Adrenal gland (tissue), 5 donors: ENCODE results near the gene AACS.

Experiments
- CTCF ChIP-seq, 6 experiments: fragments of 450-650 bp in 4 of 6; fragments of 200-600 bp in 2 of 6; sonication (generic) in 1 of 6; IDR thresholded peaks; 1 replicate in 5 of 6; 2 replicates in 1 of 6; pipeline versions ENCODE4 v1.5.1 to v1.8.0; 2016 to 2021; ENCODE audit warnings: antibody characterized with exemption in 6 of 6, mild to moderate bottlenecking in 2 of 6, moderate library complexity in 1 of 6
- POLR2A ChIP-seq, 2 donors: fragments of 450-650 bp; IDR thresholded peaks; one replicate each; pipeline ENCODE4 v1.6.1; 2017; ENCODE audit warnings: antibody characterized with exemption in 2 of 2, mild to moderate bottlenecking in 2 of 2, moderate library complexity in 1 of 2
- donor health status: DM: no; HTN: no; CAD: no.

DNA sequence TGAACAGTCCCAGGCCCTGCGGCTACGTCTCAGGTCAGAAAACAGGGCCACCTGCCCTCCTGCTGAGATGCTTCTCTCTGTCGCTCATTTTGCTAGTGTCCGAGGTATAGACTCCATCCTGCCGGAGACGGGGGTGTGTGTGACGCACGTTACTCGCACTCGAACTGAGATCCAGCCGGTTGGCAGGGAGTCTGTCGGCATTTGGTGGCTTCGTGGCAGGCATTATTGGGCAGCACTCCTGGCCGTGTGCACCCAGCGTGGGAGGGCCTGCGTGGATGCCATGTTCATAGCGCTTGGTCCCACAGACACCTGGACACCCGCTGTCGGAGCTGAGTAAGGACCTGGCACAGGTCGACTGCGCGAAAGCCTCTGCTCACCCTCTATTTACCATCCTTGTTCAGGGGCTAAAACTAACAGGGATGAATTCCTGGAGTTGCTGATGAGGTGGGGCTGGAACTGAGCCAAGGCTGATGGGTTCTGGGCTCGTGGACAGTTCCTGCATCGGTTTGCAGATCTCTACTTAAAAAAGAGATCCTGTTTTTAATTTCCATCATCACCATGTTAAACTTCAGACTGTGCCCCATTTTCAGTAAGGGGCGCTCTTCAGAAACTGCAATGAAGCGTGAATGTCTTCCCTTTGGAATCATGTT is 28.6 kb downstream of the AACS start:
- TF ChIP-seq POLR2A (IDR thresholded peaks at IDR 0.05): no peak
- no peak for TF ChIP-seq CTCF (IDR thresholded peaks at IDR 0.05)
